Glomerular visceral epithelial cell (primary cell): Measurements from ENCODE around the gene POLR2M.

Experiments
- DNase-seq: peaks from one replicate; pipeline ENCODE4 v3.0.0-alpha.2; 2016; ENCODE audit errors: extremely low spot score

Gene POLR2M

GRCh38 chr15:57738734-57739237 lies 32.3 kb downstream of the POLR2M start:
- no peak for DNase-seq

GRCh38 chr15:57740048-57740447 lies 33.5 kb downstream of the POLR2M start:
- DNase-seq: no peak

- no peak for DNase-seq
These were observed 34.6 kb downstream of the POLR2M start for GRCh38 chr15:57741089-57741488.

GRCh38 chr15:57743424-57743823 lies 36.9 kb downstream of the POLR2M start:
- DNase-seq: no peak

GRCh38 chr15:57746786-57747185 lies 40.3 kb downstream of the POLR2M start:
- no peak for DNase-seq

GRCh38 chr15:57747206-57747896 lies 40.8 kb downstream of the POLR2M start:
- no peak for DNase-seq

GRCh38 chr15:57751177-57751800 lies 44.8 kb downstream of the POLR2M start:
- peak; percentile 13 for DNase-seq

- DNase-seq: no peak
These were observed 45.9 kb downstream of the POLR2M start for GRCh38 chr15:57752436-57752835.

GRCh38 chr15:57752840-57753239 lies 46.3 kb downstream of the POLR2M start:
- DNase-seq: no peak

GRCh38 chr15:57756466-57756865 lies 50.0 kb downstream of the POLR2M start:
- no peak for DNase-seq

- DNase-seq: no peak
These were observed 52.0 kb downstream of the POLR2M start for GRCh38 chr15:57758560-57758959.

- no peak for DNase-seq
These were observed 55.0 kb downstream of the POLR2M start for GRCh38 chr15:57761562-57761961.

GRCh38 chr15:57762302-57762701 lies 55.8 kb downstream of the POLR2M start:
- DNase-seq: no peak

- no peak for DNase-seq
These were observed 56.9 kb downstream of the POLR2M start for GRCh38 chr15:57763176-57763964.
